IMR-90 (cell line): Measurements from ENCODE around the gene SMARCD2. TPM values are rescaled to one million over a fixed set of nuclear protein-coding genes. Genes with fewer than 3 reads are reported as not detected.

ENCODE experiments used
- ATAC-seq: fragments of 200-7000 bp; cut with Tn5 transposase; 2 replicates; pipeline ENCODE4 v1.9.1; 2020; ENCODE audit warnings: low read depth, mild to moderate bottlenecking, moderate library complexity
- BruUV-seq: library from RNA; stranded (reverse); fragments of 400-500 nt; replicated peaks from 2 replicates; lab custom pipeline; 2021; lab: Mats Ljungman, UMichigan
- CTCF ChIA-PET: fragments of 300-600 bp; formaldehyde crosslinking; extraction: SDS; loops from one replicate; lab custom pipeline; 2021; ENCODE audit warnings: antibody characterized with exemption; lab: Yijun Ruan, JAX
- POLR2A ChIA-PET: fragments of 300-600 bp; sonication (Branson Sonifier 250); formaldehyde crosslinking; loops from one replicate; lab custom pipeline; 2022; ENCODE audit warnings: antibody characterized with exemption; ENCODE audit not compliant: unreplicated experiment; lab: Charles Lee
- DNase-seq: peaks from one replicate; pipeline ENCODE4 v3.0.0; 2013
- H2AFZ ChIP-seq: replicated peaks from 2 replicates; pipeline ENCODE3; 2013; ENCODE audit warnings: low read length, mild to moderate bottlenecking; ENCODE audit not compliant: poor library complexity
- H2AK5ac ChIP-seq: 2 replicates; pipeline ENCODE4 v1.6.1; 2013; ENCODE audit warnings: low read depth, low read length, inconsistent platforms
- H2AK9ac ChIP-seq: replicated peaks from 2 replicates; pipeline ENCODE3; 2013; ENCODE audit warnings: mild to moderate bottlenecking, low read depth, low read length, moderate library complexity; ENCODE audit not compliant: poor library complexity
- H2BK120ac ChIP-seq: 2 replicates; pipeline ENCODE4 v1.6.1; 2013; ENCODE audit warnings: low read depth, low read length, inconsistent platforms
- H2BK15ac ChIP-seq: 3 replicates; pipeline ENCODE4 v1.6.1; 2013; ENCODE audit warnings: low read depth, low read length, inconsistent platforms
- H2BK20ac ChIP-seq: 2 replicates; pipeline ENCODE4 v1.6.1; 2013; ENCODE audit warnings: low read depth, mild to moderate bottlenecking, inconsistent platforms, low read length, moderate library complexity
- H2BK5ac ChIP-seq: 2 replicates; pipeline ENCODE4 v1.6.1; 2013; ENCODE audit warnings: mild to moderate bottlenecking, low read depth, low read length, inconsistent platforms; ENCODE audit not compliant: poor library complexity, severe bottlenecking
- H3K14ac ChIP-seq: replicated peaks from 2 replicates; pipeline ENCODE4 v1.6.1; 2013; ENCODE audit warnings: low read depth, low read length, inconsistent platforms
- H3K18ac ChIP-seq: 2 replicates; pipeline ENCODE4 v1.6.1; 2013; ENCODE audit warnings: low read depth, low read length, control low read depth
- H3K23ac ChIP-seq: 2 replicates; pipeline ENCODE4 v1.6.1; 2013; ENCODE audit warnings: low read depth, low read length, inconsistent platforms
- H3K27ac ChIP-seq: 2 replicates; pipeline ENCODE4 v1.5.1; 2013; ENCODE audit warnings: mild to moderate bottlenecking, control low read depth, low read length; ENCODE audit not compliant: insufficient read depth
- H3K27me3 ChIP-seq: 2 replicates; pipeline ENCODE4 v1.6.1; 2013; ENCODE audit warnings: low read length; ENCODE audit not compliant: control insufficient read depth, insufficient read depth
- H3K36me3 ChIP-seq: 2 replicates; pipeline ENCODE4 v1.6.1; 2013; ENCODE audit warnings: low read length, mixed read lengths; ENCODE audit not compliant: control insufficient read depth, insufficient read depth
- H3K4ac ChIP-seq: 2 replicates; pipeline ENCODE4 v1.6.1; 2013; ENCODE audit warnings: low read depth, low read length, inconsistent platforms
- H3K4me1 ChIP-seq: 2 replicates; pipeline ENCODE4 v1.6.1; 2013; ENCODE audit warnings: low read length, mixed read lengths; ENCODE audit not compliant: control insufficient read depth, insufficient read depth
- H3K4me2 ChIP-seq: 2 replicates; pipeline ENCODE4 v1.6.1; 2013; ENCODE audit warnings: low read depth, mild to moderate bottlenecking, control low read depth, low read length, moderate library complexity
- H3K4me3 ChIP-seq: 2 replicates; pipeline ENCODE4 v1.5.1; 2013; ENCODE audit warnings: low read depth, mild to moderate bottlenecking, control low read depth, low read length, moderate library complexity; ENCODE audit not compliant: insufficient read depth
- H3K56ac ChIP-seq: 2 replicates; pipeline ENCODE4 v1.6.1; 2013; ENCODE audit warnings: low read length, inconsistent platforms; ENCODE audit not compliant: insufficient read depth; ENCODE audit errors: extremely low read depth
- H3K79me1 ChIP-seq, 2 experiments: 2 replicates each; pipeline ENCODE4 v1.6.1; 2013; ENCODE audit warnings: low read length in 2 of 2, inconsistent platforms in 1 of 2, low read depth in 1 of 2
- H3K9ac ChIP-seq: 2 replicates; pipeline ENCODE4 v1.6.1; 2013; ENCODE audit warnings: low read depth, low read length, control low read depth
- H3K9me1 ChIP-seq: 2 replicates; pipeline ENCODE4 v1.6.1; 2013; ENCODE audit warnings: low read length, inconsistent platforms; ENCODE audit not compliant: insufficient read depth
- H3K9me3 ChIP-seq: 2 replicates; pipeline ENCODE4 v1.6.1; 2013; ENCODE audit warnings: low read length; ENCODE audit not compliant: control insufficient read depth, insufficient read depth
- H4K20me1 ChIP-seq: 2 replicates; pipeline ENCODE4 v1.6.1; 2013; ENCODE audit warnings: low read length, inconsistent platforms; ENCODE audit not compliant: insufficient read depth
- H4K5ac ChIP-seq: 2 replicates; pipeline ENCODE4 v1.6.1; 2013; ENCODE audit warnings: mild to moderate bottlenecking, low read depth, low read length, control low read depth
- H4K8ac ChIP-seq, 2 experiments: 2 replicates each; pipeline ENCODE4 v1.6.1; 2013; ENCODE audit warnings: low read depth in 2 of 2, low read length in 2 of 2, control low read depth in 1 of 2, inconsistent platforms in 1 of 2
- H4K91ac ChIP-seq: 2 replicates; pipeline ENCODE4 v1.6.1; 2013; ENCODE audit warnings: low read depth, low read length, inconsistent platforms; ENCODE audit not compliant: insufficient read depth
- BHLHE40 ChIP-seq: fragments of 150-350 bp; IDR thresholded peaks from 2 replicates; pipeline ENCODE4 v1.6.1; 2016; ENCODE audit warnings: mild to moderate bottlenecking, low read depth, low read length
- CEBPB ChIP-seq: IDR thresholded peaks from 2 replicates; pipeline ENCODE4 v1.6.1; 2012; ENCODE audit warnings: low read depth, low read length, improper control_type of control experiment
- CHD1 ChIP-seq: IDR thresholded peaks from 2 replicates; pipeline ENCODE4 v1.6.1; 2012; ENCODE audit warnings: low read depth, low read length, improper control_type of control experiment
- CTCF ChIP-seq: conservative IDR thresholded peaks from 2 replicates; pipeline ENCODE4 v1.5.1; 2012; ENCODE audit warnings: mild to moderate bottlenecking, low read depth, low read length, improper control_type of control experiment
- FOS ChIP-seq: fragments of 150-350 bp; IDR thresholded peaks from 2 replicates; pipeline ENCODE4 v1.6.1; 2016; ENCODE audit warnings: low read depth, low read length
- MAFK ChIP-seq: IDR thresholded peaks from 2 replicates; pipeline ENCODE4 v1.6.1; 2012; ENCODE audit warnings: low read depth, low read length, improper control_type of control experiment
- MAZ ChIP-seq: IDR thresholded peaks from 2 replicates; pipeline ENCODE4 v1.6.1; 2012; ENCODE audit warnings: low read depth, mild to moderate bottlenecking, low read length, improper control_type of control experiment, moderate library complexity, borderline replicate concordance
- MXI1 ChIP-seq: IDR thresholded peaks from 2 replicates; pipeline ENCODE4 v1.6.1; 2012; ENCODE audit warnings: low read depth, mild to moderate bottlenecking, low read length, moderate library complexity, borderline replicate concordance
- NFE2L2 ChIP-seq: fragments of 150-350 bp; IDR thresholded peaks from 2 replicates; pipeline ENCODE4 v1.6.1; 2016; ENCODE audit warnings: low read depth, mild to moderate bottlenecking, low read length
- POLR2A ChIP-seq: IDR thresholded peaks from 2 replicates; pipeline ENCODE4 v1.6.1; 2012; ENCODE audit warnings: mild to moderate bottlenecking, low read depth, low read length
- RAD21 ChIP-seq: IDR thresholded peaks from 2 replicates; pipeline ENCODE4 v1.6.1; 2012; ENCODE audit warnings: low read length, improper control_type of control experiment
- RCOR1 ChIP-seq: IDR thresholded peaks from 2 replicates; pipeline ENCODE4 v1.6.1; 2012; ENCODE audit warnings: mild to moderate bottlenecking, low read length, improper control_type of control experiment; ENCODE audit not compliant: insufficient replicate concordance
- RFX5 ChIP-seq: IDR thresholded peaks from 2 replicates; pipeline ENCODE4 v1.8.0; 2012; ENCODE audit warnings: low read depth, mild to moderate bottlenecking, low read length, moderate library complexity
- SMC3 ChIP-seq: fragments of 150-350 bp; IDR thresholded peaks from 2 replicates; pipeline ENCODE4 v1.6.1; 2016; ENCODE audit warnings: low read depth, mild to moderate bottlenecking, antibody characterized with exemption, low read length, moderate library complexity
- WGBS, 2 experiments: methylation state at CpG; one replicate each; pipeline versions ENCODE4 v1.1.5 to v1.1.7; 2013; ENCODE audit warnings: missing lambda C conversion rate in 2 of 2; ENCODE audit not compliant: insufficient read length in 1 of 2; ENCODE audit errors: extremely low coverage in 2 of 2; 5-methylcytosine and 5-hydroxymethylcytosine counted together
- dilution Hi-C: fragments of 300-500 bp; cut with HindIII; formaldehyde crosslinking; loops from one replicate; pipeline ENCODE4 v1.14.3; 2018; ENCODE audit warnings: low sequenced_read_pairs; ENCODE audit not compliant: unreplicated experiment
- in situ Hi-C: fragments of 300-500 bp; cut with MboI; formaldehyde crosslinking; loops from 3 replicates; pipeline ENCODE4 v1.14.3; 2019; ENCODE audit warnings: low sequenced_read_pairs, inconsistent platforms, mixed read lengths
- intact Hi-C: fragments of 100-400 bp; cut with micrococcal nuclease; formaldehyde crosslinking; loops from 2 replicates; pipeline ENCODE4 v1.10.0; 2022
- polyA plus RNA-seq, 3 experiments: library from polyadenylated mRNA; depleted of rRNA; stranded (reverse); fragments of >200 nt; gene quantifications; 2 replicates each; pipeline ENCODE4 v1.2.3, GENCODE V29; 2012; ENCODE audit warnings: low replicate concordance in 1 of 3
- total RNA-seq: library from RNA; depleted of rRNA; stranded (reverse); fragments of >200 nt; gene quantifications from 2 replicates; pipeline ENCODE4 v1.2.3, GENCODE V29; 2012
- TF ChIP-seq, protein P1 (sequence below): fragments of 150-350 bp; IDR thresholded peaks from 2 replicates; pipeline ENCODE4 v1.6.1; 2016; ENCODE audit warnings: low read depth, mild to moderate bottlenecking, low read length, moderate library complexity, borderline replicate concordance
- TF ChIP-seq, protein P2 (sequence below): fragments of 150-350 bp; IDR thresholded peaks from 2 replicates; pipeline ENCODE4 v1.6.1; 2017; ENCODE audit warnings: mild to moderate bottlenecking, antibody characterized with exemption, low read length, low read depth

Gene SMARCD2
- total and polyA plus RNA-seq, 2 of the 4 experiments (the other 2 are of a cell fraction): 56.9 to 91.2 TPM

GRCh38 chr17:63833026-63833740 lies 9.3 kb downstream of the SMARCD2 start:
- Histone ChIP-seq H3K9me3 (no peaks in the 10 kb centered on the region), H3K27ac (no peak overlapping the region), H3K9me1 (no peaks in the 10 kb centered on the region), H4K5ac (no peak overlapping the region), H3K4me2 (no peak overlapping the region), H3K18ac (no peak overlapping the region), H2BK120ac (no peak overlapping the region), H4K91ac (no peak overlapping the region), H2AK9ac (no peak overlapping the region), H3K14ac (no peak overlapping the region), H2AFZ (no peak overlapping the region), H3K79me1 (peaks cover 24 to 79% of the 10 kb centered on the region in 2 experiments), H2BK20ac (no peak overlapping the region), H3K9ac (no peak overlapping the region), H3K4me3 (no peak overlapping the region), H4K8ac (no peak overlapping the region), H3K27me3 (no peaks in the 10 kb centered on the region), H3K4me1 (peaks cover 2% of the 10 kb centered on the region), H3K36me3 (peaks cover 71% of the 10 kb centered on the region), H2BK5ac (no peak overlapping the region), H3K4ac (no peak overlapping the region), H4K20me1 (peaks cover 48% of the 10 kb centered on the region), H2BK15ac (no peak overlapping the region), H3K56ac (no peak overlapping the region), H2AK5ac (no peak overlapping the region), H3K23ac (no peak overlapping the region)
- CTCF ChIA-PET: no interaction called here
- in situ Hi-C loops (no loop called here), intact Hi-C loops (no loop called here), dilution Hi-C loops (no loop called here)
- ATAC-seq (no peak), DNase-seq (no peak)
- TF ChIP-seq CTCF (no peak), SMC3 (no peak), RCOR1 (no peak), RAD21 (no peak), CHD1 (no peak), BHLHE40 (no peak), NFE2L2 (no peak), MXI1 (no peak), MAZ (no peak), CEBPB (no peak), FOS (no peak), POLR2A (no peak), RFX5 (no peak), MAFK (no peak)
- TF ChIP-seq, protein P1, sequence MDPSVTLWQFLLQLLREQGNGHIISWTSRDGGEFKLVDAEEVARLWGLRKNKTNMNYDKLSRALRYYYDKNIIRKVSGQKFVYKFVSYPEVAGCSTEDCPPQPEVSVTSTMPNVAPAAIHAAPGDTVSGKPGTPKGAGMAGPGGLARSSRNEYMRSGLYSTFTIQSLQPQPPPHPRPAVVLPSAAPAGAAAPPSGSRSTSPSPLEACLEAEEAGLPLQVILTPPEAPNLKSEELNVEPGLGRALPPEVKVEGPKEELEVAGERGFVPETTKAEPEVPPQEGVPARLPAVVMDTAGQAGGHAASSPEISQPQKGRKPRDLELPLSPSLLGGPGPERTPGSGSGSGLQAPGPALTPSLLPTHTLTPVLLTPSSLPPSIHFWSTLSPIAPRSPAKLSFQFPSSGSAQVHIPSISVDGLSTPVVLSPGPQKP: no peak
- TF ChIP-seq, protein P2, sequence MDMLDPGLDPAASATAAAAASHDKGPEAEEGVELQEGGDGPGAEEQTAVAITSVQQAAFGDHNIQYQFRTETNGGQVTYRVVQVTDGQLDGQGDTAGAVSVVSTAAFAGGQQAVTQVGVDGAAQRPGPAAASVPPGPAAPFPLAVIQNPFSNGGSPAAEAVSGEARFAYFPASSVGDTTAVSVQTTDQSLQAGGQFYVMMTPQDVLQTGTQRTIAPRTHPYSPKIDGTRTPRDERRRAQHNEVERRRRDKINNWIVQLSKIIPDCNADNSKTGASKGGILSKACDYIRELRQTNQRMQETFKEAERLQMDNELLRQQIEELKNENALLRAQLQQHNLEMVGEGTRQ: no peak
- 100% methylated on average over 1 of the region's 14 CpGs; no CpG with 5 or more reads in 1 of the 2 experiments for WGBS, 2 experiments
- POLR2A ChIA-PET: no interaction called here
- BruUV-seq: no TSS peak
